Measurements from ENCODE around the gene RNU5B-1. TPM values are rescaled to one million over a fixed set of nuclear protein-coding genes. Genes with fewer than 3 reads are reported as not detected.

The RNU5B-1 gene
- total RNA-seq, 1 donor from 2014 or later: not detected

DNA sequence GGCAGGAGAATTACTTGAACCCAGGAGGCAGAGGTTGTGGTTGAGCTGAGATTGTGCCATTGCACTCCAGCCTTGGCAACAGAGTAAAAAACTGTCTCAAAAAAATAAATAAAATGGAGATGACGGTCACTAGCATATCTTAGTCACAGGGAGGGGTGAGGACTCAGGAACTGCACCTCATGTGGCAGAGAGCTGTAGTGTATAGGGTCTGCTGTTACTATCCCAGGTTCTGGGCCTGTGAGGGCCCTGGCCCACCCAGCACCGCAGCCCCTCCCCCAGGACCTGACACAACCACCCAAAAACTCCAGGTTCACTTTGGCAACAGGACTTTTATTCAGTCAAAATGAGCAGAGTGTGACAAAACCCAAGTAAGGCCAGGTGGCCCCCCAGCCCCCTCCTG lies 22.3 kb downstream of the RNU5B-1 start:
- TF ChIP-seq, protein P1, sequence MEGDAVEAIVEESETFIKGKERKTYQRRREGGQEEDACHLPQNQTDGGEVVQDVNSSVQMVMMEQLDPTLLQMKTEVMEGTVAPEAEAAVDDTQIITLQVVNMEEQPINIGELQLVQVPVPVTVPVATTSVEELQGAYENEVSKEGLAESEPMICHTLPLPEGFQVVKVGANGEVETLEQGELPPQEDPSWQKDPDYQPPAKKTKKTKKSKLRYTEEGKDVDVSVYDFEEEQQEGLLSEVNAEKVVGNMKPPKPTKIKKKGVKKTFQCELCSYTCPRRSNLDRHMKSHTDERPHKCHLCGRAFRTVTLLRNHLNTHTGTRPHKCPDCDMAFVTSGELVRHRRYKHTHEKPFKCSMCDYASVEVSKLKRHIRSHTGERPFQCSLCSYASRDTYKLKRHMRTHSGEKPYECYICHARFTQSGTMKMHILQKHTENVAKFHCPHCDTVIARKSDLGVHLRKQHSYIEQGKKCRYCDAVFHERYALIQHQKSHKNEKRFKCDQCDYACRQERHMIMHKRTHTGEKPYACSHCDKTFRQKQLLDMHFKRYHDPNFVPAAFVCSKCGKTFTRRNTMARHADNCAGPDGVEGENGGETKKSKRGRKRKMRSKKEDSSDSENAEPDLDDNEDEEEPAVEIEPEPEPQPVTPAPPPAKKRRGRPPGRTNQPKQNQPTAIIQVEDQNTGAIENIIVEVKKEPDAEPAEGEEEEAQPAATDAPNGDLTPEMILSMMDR (IDR thresholded peaks at IDR 0.05): no peak
- Mint-ChIP-seq H3K4me1 (peaks cover 5% of the 10 kb centered on the region), H3K27me3 (peaks cover 15% of the 10 kb centered on the region), H3K9me3 (no peaks in the 10 kb centered on the region), H3K4me3 (no peak overlapping the region), H3K27ac (no peak overlapping the region), H3K36me3 (ENCODE audit: low read depth) (no peaks in the 10 kb centered on the region)
- DNase-seq: no peak
- POLR2A ChIA-PET: interaction anchor here (1.4 kb wide), 1 partner anchor 22 kb away, joined by 9 read pairs; the partner anchor contains the start of gene RNU5B-1
- ATAC-seq (ENCODE audit: low read depth): no peak
- CTCF ChIA-PET: no interaction called here
- intact Hi-C loops (cut with micrococcal nuclease): no loop called here

DNA sequence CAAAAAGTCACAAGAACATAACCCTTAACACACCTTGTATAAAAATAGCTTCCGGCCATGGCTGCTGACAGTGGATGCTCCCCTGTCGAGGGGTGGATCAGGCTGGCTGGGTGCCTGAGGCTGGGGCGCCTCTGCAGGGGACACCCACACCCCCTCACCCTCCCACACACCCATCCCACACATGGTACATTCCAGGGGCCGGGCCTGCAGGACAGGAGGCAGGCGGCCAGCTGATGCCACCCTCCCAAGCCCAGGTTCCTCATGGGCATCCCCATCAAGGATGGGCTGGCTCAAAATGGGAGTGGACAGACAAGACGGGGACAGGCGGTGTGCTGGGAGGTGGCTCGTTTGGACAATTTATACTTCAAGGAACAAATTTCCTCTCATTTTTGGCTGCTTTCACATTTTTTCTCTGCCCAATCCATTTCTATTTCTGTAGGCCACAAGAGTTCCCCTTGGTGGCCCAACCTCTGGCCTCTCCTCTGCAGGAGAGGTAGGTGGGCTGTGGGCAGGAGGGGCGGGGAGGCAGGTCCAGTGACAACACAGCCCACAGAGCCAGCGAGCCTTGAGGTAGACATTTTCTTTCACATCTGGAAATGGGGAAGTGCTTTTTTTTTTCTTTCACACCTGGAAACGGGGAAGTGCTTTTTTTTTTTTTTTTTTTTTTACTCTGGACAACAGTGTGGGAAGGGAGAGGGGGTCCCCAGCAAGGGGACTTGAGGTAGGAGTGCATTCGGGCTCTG lies 23.3 kb downstream of the RNU5B-1 start:
- ATAC-seq (ENCODE audit: low read depth): no peak
- no peak overlapping the region for H3K27ac Mint-ChIP-seq

GRCh38 chr15:65328506-65329287 lies 24.2 kb downstream of the RNU5B-1 start:
- ATAC-seq (ENCODE audit: low read depth) (no peak), DNase-seq (no peak)
- Mint-ChIP-seq H3K4me3 (no peak overlapping the region), H3K27ac (no peak overlapping the region), H3K9me3 (no peaks in the 10 kb centered on the region), H3K4me1 (peaks cover 5% of the 10 kb centered on the region), H3K27me3 (peaks cover 5% of the 10 kb centered on the region), H3K36me3 (ENCODE audit: low read depth) (no peaks in the 10 kb centered on the region)
- intact Hi-C loops (cut with micrococcal nuclease): no loop called here
- ChIA-PET CTCF (no interaction called here), POLR2A (no interaction called here)
- TF ChIP-seq, protein P1 (IDR thresholded peaks at IDR 0.05): no peak

More for the DNA sequence above, 23.3 kb downstream of the RNU5B-1 start:
- Mint-ChIP-seq H3K4me3 (no peak overlapping the region), H3K36me3 (ENCODE audit: low read depth) (no peaks in the 10 kb centered on the region), H3K4me1 (peaks cover 5% of the 10 kb centered on the region), H3K9me3 (no peaks in the 10 kb centered on the region), H3K27me3 (peaks cover 9% of the 10 kb centered on the region)
- ChIA-PET POLR2A (no interaction called here), CTCF (no interaction called here)
- DNase-seq: no peak
- TF ChIP-seq, protein P1 (IDR thresholded peaks at IDR 0.05): no peak
- intact Hi-C loops (cut with micrococcal nuclease): no loop called here

- H3K27ac Mint-ChIP-seq: no peak overlapping the region
- POLR2A ChIA-PET: no interaction called here
- H3K9me3 Mint-ChIP-seq: no peaks in the 10 kb centered on the region
- H3K36me3 Mint-ChIP-seq (ENCODE audit: low read depth): no peaks in the 10 kb centered on the region
- TF ChIP-seq, protein P1 (IDR thresholded peaks at IDR 0.05): no peak
- intact Hi-C loops (cut with micrococcal nuclease): no loop called here
- ATAC-seq (ENCODE audit: low read depth) (no peak), DNase-seq (no peak)
- H3K27me3 Mint-ChIP-seq: peaks cover 8% of the 10 kb centered on the region
- H3K4me1 Mint-ChIP-seq: peaks cover 5% of the 10 kb centered on the region
- H3K4me3 Mint-ChIP-seq: no peak overlapping the region
- CTCF ChIA-PET: no interaction called here
Measured at GRCh38 chr15:65329288-65329983, 25.0 kb downstream of the RNU5B-1 start.

Measured in activated B cell treated with CpG ODN at 0.5 μM for 24 hours (primary cell).